Brain microvascular endothelial cell (primary cell): ENCODE data around the gene OR10G7.
"Not testable (repeated sequence)": the region's sequence is repeated elsewhere in the genome, so short reads cannot be mapped to it uniquely, and the experiment has no call there.

Source experiments
- DNase-seq: peaks from one replicate; pipeline ENCODE4 v3.0.0-alpha.2; 2020
- H3K27ac ChIP-seq: fragments of 250-450 bp; sonication (Bioruptor Pico); 2 replicates; pipeline ENCODE4 v1.5.1; 2020; ENCODE audit warnings: mild to moderate bottlenecking, moderate library complexity
- H3K27me3 ChIP-seq: fragments of 250-450 bp; sonication (Bioruptor Pico); replicated peaks from 2 replicates; pipeline ENCODE4 v1.5.1; 2020; ENCODE audit warnings: mild to moderate bottlenecking
- H3K36me3 ChIP-seq: fragments of 250-450 bp; sonication (Bioruptor Pico); replicated peaks from 2 replicates; pipeline ENCODE4 v1.5.1; 2020; ENCODE audit warnings: mild to moderate bottlenecking
- H3K4me3 ChIP-seq: 2 replicates; pipeline ENCODE4 v1.5.1; 2011; ENCODE audit warnings: low read depth, mild to moderate bottlenecking, control low read depth, low read length, moderate library complexity
- in situ Hi-C: cut with HindIII; loops from 2 replicates; pipeline ENCODE4 v1.10.0; 2017; ENCODE audit warnings: low sequenced_read_pairs, low pct_ligation_motif_present
- TF ChIP-seq, protein P1 (sequence below): IDR thresholded peaks from 2 replicates; pipeline ENCODE4 v1.5.1; 2011; ENCODE audit warnings: low read depth, mild to moderate bottlenecking, moderate library complexity, low read length, control low read depth, inconsistent platforms; ENCODE audit errors: missing control alignments

OR10G7 gene

DNA sequence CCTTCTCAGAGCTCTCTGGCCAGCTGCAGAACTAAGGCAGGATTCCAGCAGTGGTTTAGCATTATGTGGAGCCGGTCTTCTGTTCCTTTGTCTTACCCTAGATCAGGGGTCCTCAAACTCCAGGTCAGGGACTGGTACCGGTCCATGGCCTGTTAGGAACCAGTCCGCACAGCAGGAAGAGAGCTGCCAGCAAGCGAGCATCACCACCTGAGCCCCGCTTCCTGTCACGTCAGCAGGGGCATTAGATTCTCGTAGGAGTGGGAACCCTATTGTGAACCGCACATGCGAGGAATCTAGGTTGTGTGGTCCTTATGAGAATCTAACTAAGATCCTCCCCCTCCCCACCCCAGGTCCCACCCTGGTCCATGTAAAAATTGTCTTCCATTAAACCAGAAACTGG, 1.6 kb downstream of the OR10G7 start:
- Histone ChIP-seq H3K27ac (no peak overlapping the region), H3K27me3 (no peaks in the 10 kb centered on the region), H3K4me3 (no peak overlapping the region), H3K36me3 (no peaks in the 10 kb centered on the region)
- in situ Hi-C loops, result no loop called here
- TF ChIP-seq, protein P1, sequence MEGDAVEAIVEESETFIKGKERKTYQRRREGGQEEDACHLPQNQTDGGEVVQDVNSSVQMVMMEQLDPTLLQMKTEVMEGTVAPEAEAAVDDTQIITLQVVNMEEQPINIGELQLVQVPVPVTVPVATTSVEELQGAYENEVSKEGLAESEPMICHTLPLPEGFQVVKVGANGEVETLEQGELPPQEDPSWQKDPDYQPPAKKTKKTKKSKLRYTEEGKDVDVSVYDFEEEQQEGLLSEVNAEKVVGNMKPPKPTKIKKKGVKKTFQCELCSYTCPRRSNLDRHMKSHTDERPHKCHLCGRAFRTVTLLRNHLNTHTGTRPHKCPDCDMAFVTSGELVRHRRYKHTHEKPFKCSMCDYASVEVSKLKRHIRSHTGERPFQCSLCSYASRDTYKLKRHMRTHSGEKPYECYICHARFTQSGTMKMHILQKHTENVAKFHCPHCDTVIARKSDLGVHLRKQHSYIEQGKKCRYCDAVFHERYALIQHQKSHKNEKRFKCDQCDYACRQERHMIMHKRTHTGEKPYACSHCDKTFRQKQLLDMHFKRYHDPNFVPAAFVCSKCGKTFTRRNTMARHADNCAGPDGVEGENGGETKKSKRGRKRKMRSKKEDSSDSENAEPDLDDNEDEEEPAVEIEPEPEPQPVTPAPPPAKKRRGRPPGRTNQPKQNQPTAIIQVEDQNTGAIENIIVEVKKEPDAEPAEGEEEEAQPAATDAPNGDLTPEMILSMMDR, result no peak
- DNase-seq, result no peak

DNA sequence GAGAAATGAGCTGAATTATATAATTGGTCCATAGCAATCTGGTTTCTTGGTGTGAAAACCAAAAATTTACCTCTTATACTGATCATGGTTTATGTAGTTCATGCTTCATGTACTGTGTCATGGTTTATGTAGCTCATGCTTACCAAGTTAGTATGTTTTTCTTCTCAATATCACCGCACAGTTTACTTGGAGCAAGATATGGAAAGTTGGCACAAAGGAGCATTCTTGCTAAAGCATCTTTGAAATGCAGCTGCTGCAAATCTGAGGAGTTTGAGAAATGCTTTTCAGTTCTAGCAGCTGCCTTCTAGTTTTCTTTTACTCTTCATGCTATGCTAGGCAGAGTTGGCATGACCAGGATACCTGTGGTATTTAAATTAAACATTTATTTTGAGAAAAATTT, 4.5 kb downstream of the OR10G7 start:
- H3K4me3 ChIP-seq, result no peak overlapping the region
- H3K27ac ChIP-seq, result no peak overlapping the region
- TF ChIP-seq, protein P1, result no peak
- H3K27me3 ChIP-seq, result no peaks in the 10 kb centered on the region
- no peaks in the 10 kb centered on the region for H3K36me3 ChIP-seq
- no peak for DNase-seq
- in situ Hi-C loops, result no loop called here

DNA sequence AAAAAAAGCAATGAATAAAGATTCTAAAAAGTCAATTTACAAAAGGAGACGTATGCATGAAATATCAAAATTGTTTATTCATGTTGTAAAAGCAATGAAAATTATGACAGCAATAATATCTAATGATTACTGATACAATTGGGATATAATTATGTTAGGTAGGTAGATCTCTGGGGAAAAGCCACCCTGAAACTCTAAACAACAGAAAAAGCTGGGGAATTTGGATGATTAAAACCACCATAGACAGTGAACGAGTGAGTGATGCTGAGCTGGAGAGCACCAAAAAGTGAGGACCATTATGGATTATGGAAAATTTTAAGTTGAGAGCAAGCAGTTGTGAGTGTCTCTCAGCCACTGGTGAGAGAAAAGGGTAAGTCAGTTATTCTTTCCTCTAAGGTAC, 14.6 kb downstream of the OR10G7 start, which contains the start of gene OR10G8:
Gene OR10G8 (plus strand): TSS at position 301 of the 400 bp plus-strand sequence. CDS start 2,825 bp downstream, outside the sequence.
- H3K36me3 ChIP-seq, result no peaks in the 10 kb centered on the region
- TF ChIP-seq, protein P1, result no peak
- in situ Hi-C loops, result no loop called here
- no peak for DNase-seq
- H3K4me3 ChIP-seq, result no peak within 1 kb of the TSS
- no peaks in the 10 kb centered on the region for H3K27me3 ChIP-seq
- H3K27ac ChIP-seq, result no peak within 1 kb of the TSS

DNA sequence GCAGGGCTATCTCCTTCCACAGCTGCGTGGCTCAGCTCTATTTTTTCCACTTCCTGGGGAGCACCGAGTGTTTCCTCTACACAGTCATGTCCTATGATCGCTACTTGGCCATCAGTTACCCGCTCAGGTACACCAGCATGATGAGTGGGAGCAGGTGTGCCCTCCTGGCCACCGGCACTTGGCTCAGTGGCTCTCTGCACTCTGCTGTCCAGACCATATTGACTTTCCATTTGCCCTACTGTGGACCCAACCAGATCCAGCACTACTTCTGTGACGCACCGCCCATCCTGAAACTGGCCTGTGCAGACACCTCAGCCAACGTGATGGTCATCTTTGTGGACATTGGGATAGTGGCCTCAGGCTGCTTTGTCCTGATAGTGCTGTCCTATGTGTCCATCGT, 25.3 kb downstream of the OR10G7 start:
- in situ Hi-C loops, H3K27ac ChIP-seq, DNase-seq, H3K27me3 ChIP-seq, H3K36me3 ChIP-seq, H3K4me3 ChIP-seq: not testable (repeated sequence)

DNA sequence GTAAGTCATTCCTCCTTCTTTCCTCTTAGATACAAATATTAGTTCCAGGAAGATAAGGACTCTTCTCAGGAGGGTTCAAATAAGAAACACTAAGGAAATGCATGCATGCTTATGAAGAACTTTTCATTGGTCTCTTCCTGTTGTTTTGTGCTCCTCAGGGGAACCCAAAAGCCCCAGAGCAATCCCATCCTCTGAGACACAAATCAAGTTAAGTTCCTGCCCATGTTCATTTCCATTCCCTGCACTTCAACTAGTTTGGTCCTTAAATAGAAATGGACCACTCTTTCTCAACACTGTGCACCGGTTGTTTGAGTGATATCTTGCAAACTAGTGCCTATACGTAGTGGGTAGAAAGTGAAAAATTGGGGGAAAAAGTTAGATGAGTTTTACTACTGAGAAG, 28.4 kb downstream of the OR10G7 start, which contains the start of gene OR10G4:
Gene OR10G4 (plus strand): TSS at position 301 of the 400 bp plus-strand sequence. CDS start 2,578 bp downstream, outside the sequence.
- Histone ChIP-seq H3K4me3 (no peak within 1 kb of the TSS), H3K36me3 (no peaks in the 10 kb centered on the region), H3K27ac (no peak within 1 kb of the TSS), H3K27me3 (no peaks in the 10 kb centered on the region)
- DNase-seq, result no peak
- TF ChIP-seq, protein P1, result no peak
- in situ Hi-C loops, result no loop called here

DNA sequence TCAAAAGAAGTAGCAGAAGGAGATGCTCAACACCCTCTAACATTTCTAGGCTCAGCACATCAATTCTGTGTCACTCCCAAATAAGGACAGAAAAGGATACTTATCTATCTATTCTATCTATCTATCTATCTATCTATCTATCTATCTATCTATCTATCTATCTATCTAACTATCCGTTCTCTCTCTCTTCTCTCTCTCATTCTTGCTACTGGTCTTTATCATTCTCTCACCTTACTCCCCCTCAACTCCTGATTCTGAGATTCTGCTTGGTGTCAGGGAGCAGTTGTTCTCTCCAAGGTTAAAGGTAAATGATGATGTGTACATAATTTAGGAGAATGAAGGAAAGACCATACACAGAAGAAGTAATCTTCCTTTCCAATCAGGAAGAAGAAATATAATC, 46.0 kb downstream of the OR10G7 start, which contains the start of gene OR10G6:
Gene OR10G6 (minus strand): TSS at position 43 of the 400 bp plus-strand sequence. CDS start 0 bp downstream, at position 43.
- in situ Hi-C loops, result no loop called here
- no peak for DNase-seq
- no peak within 1 kb of the TSS for H3K4me3 ChIP-seq
- H3K27ac ChIP-seq, result no peak within 1 kb of the TSS
- no peaks in the 10 kb centered on the region for H3K27me3 ChIP-seq
- H3K36me3 ChIP-seq, result no peaks in the 10 kb centered on the region
- TF ChIP-seq, protein P1, result no peak
